Subcutaneous abdominal adipose tissue (tissue), 5 donors: ENCODE results near the gene PEBP1.

ENCODE experiments used
- H3K27ac ChIP-seq: one replicate; pipeline ENCODE4 v1.7.0; 2013; ENCODE audit warnings: low read depth, mild to moderate bottlenecking, inconsistent platforms, low read length, moderate library complexity
- H3K27me3 ChIP-seq, 5 donors: one replicate each; pipeline ENCODE4 v1.7.0; 2013; ENCODE audit warnings: low read length in 5 of 5, inconsistent platforms in 1 of 5; ENCODE audit not compliant: control insufficient read depth in 5 of 5, insufficient read depth in 4 of 5
- H3K36me3 ChIP-seq, 5 donors: one replicate each; pipeline ENCODE4 v1.7.0; 2013; ENCODE audit warnings: low read length in 5 of 5; ENCODE audit not compliant: control insufficient read depth in 5 of 5, insufficient read depth in 5 of 5
- H3K4me1 ChIP-seq, 5 donors: one replicate each; pipeline ENCODE4 v1.7.0; 2013; ENCODE audit warnings: low read length in 5 of 5, mild to moderate bottlenecking in 3 of 5, moderate library complexity in 1 of 5; ENCODE audit not compliant: control insufficient read depth in 5 of 5, insufficient read depth in 5 of 5
- H3K4me3 ChIP-seq, 5 donors: one replicate each; pipeline ENCODE4 v1.7.0; 2013; ENCODE audit warnings: low read length in 5 of 5, low read depth in 1 of 5
- H3K9ac ChIP-seq, 5 donors: one replicate each; pipeline ENCODE4 v1.7.0; 2013; ENCODE audit warnings: low read length in 5 of 5, mild to moderate bottlenecking in 4 of 5, moderate library complexity in 3 of 5
- H3K9me3 ChIP-seq, 5 donors: one replicate each; pipeline ENCODE4 v1.7.0; 2013; ENCODE audit warnings: low read length in 5 of 5; ENCODE audit not compliant: control insufficient read depth in 5 of 5
- donor health status: healthy.
- donor health status: healthy.
- donor health status: healthy.
- donor health status: healthy.
- donor health status: healthy.

Gene PEBP1

GRCh38 chr12:118150625-118151024, 14.7 kb downstream of the PEBP1 start:
- H3K36me3 ChIP-seq: peaks cover 14 to 58% (median 41%) of the 10 kb centered on the region in 5 donors
- no peak overlapping the region for H3K4me3 ChIP-seq
- H3K9ac ChIP-seq: no peak overlapping the region
- H3K27ac ChIP-seq: no peak overlapping the region
- no peaks in the 10 kb centered on the region for H3K9me3 ChIP-seq
- no peaks in the 10 kb centered on the region for H3K4me1 ChIP-seq
- no peaks in the 10 kb centered on the region for H3K27me3 ChIP-seq

GRCh38 chr12:118151755-118152154, 15.8 kb downstream of the PEBP1 start:
- Histone ChIP-seq H3K4me1 (no peaks in the 10 kb centered on the region), H3K9ac (no peak overlapping the region), H3K27me3 (no peaks in the 10 kb centered on the region), H3K27ac (no peak overlapping the region), H3K36me3 (peaks cover 13 to 48% (median 36%) of the 10 kb centered on the region in 5 donors), H3K9me3 (no peaks in the 10 kb centered on the region), H3K4me3 (no peak overlapping the region)

GRCh38 chr12:118160536-118160935, 24.6 kb downstream of the PEBP1 start:
- Histone ChIP-seq H3K36me3 (peaks cover 34 to 57% (median 46%) of the 10 kb centered on the region in 5 donors), H3K27me3 (no peaks in the 10 kb centered on the region), H3K9ac (no peak overlapping the region), H3K27ac (no peak overlapping the region), H3K4me3 (no peak overlapping the region), H3K4me1 (no peaks in the 10 kb centered on the region), H3K9me3 (no peaks in the 10 kb centered on the region)

GRCh38 chr12:118164798-118165486, 29.0 kb downstream of the PEBP1 start:
- no peak overlapping the region for H3K4me3 ChIP-seq
- H3K27ac ChIP-seq: no peak overlapping the region
- H3K4me1 ChIP-seq: no peaks in the 10 kb centered on the region
- H3K9ac ChIP-seq: no peak overlapping the region
- H3K36me3 ChIP-seq: peaks cover 25 to 58% (median 40%) of the 10 kb centered on the region in 5 donors
- no peaks in the 10 kb centered on the region for H3K27me3 ChIP-seq
- H3K9me3 ChIP-seq: no peaks in the 10 kb centered on the region

- H3K9me3 ChIP-seq: no peaks in the 10 kb centered on the region
- H3K4me3 ChIP-seq: no peak overlapping the region
- H3K9ac ChIP-seq: no peak overlapping the region
- no peaks in the 10 kb centered on the region for H3K27me3 ChIP-seq
- H3K27ac ChIP-seq: no peak overlapping the region
- no peaks in the 10 kb centered on the region for H3K4me1 ChIP-seq
- peaks cover 23 to 58% (median 35%) of the 10 kb centered on the region in 5 donors for H3K36me3 ChIP-seq
Observed at GRCh38 chr12:118166946-118167345, 31.0 kb downstream of the PEBP1 start.

- Histone ChIP-seq H3K36me3 (peaks cover 38 to 78% (median 57%) of the 10 kb centered on the region in 5 donors), H3K4me3 (no peak overlapping the region), H3K9me3 (no peaks in the 10 kb centered on the region), H3K27me3 (no peaks in the 10 kb centered on the region), H3K4me1 (no peaks in the 10 kb centered on the region), H3K9ac (no peak overlapping the region), H3K27ac (no peak overlapping the region)
Observed at GRCh38 chr12:118175823-118176447, 40.0 kb downstream of the PEBP1 start.

- peaks cover 2 to 30% (median 16%) of the 10 kb centered on the region in 5 donors for H3K36me3 ChIP-seq
- H3K27me3 ChIP-seq: no peaks in the 10 kb centered on the region
- peak overlapping the region in 2 of 5 donors; percentile 3 to 12 for H3K9ac ChIP-seq
- peaks cover 3 to 23% (median 7%) of the 10 kb centered on the region in 5 donors for H3K4me1 ChIP-seq
- no peak overlapping the region for H3K4me3 ChIP-seq
- H3K9me3 ChIP-seq: no peaks in the 10 kb centered on the region
- no peak overlapping the region for H3K27ac ChIP-seq
Observed at GRCh38 chr12:118183155-118183554, 47.2 kb downstream of the PEBP1 start.

- Histone ChIP-seq H3K4me3 (no peak overlapping the region), H3K27me3 (no peaks in the 10 kb centered on the region), H3K9ac (no peak overlapping the region), H3K36me3 (peaks cover 2 to 27% (median 16%) of the 10 kb centered on the region in 5 donors), H3K9me3 (no peaks in the 10 kb centered on the region), H3K4me1 (peaks cover 3 to 27% (median 13%) of the 10 kb centered on the region in 5 donors), H3K27ac (no peak overlapping the region)
Observed at GRCh38 chr12:118183711-118184110, 47.8 kb downstream of the PEBP1 start.

GRCh38 chr12:118185602-118186397, 49.9 kb downstream of the PEBP1 start:
- Histone ChIP-seq H3K4me1 (peaks cover 3 to 45% (median 27%) of the 10 kb centered on the region in 5 donors), H3K27ac (no peak overlapping the region), H3K27me3 (no peaks in the 10 kb centered on the region), H3K9me3 (no peaks in the 10 kb centered on the region), H3K4me3 (no peak overlapping the region), H3K9ac (no peak overlapping the region), H3K36me3 (peaks cover 0 to 18% (median 6%) of the 10 kb centered on the region in 5 donors)
